ENCODE results near the gene PSMC3IP. TPM values are rescaled to one million over a fixed set of nuclear protein-coding genes. Genes with fewer than 3 reads are reported as not detected.
"Not testable (repeated sequence)": the region's sequence is repeated elsewhere in the genome, so short reads cannot be mapped to it uniquely, and the experiment has no call there.

PSMC3IP gene
- total and polyA plus RNA-seq, 5 experiments from 2014 or later, result 0.69 to 4.6 (median 1.1) TPM

- no peak for ATAC-seq
- DNase-seq, result peak in 1 of 10 donors; percentile 48
- peak overlapping the region in 7 of 10 donors; percentile 34 to 99 (median 90) for H3K4me3 Mint-ChIP-seq
- peaks cover 0 to 30% (median 4%) of the 10 kb centered on the region in 3 donors for H3K36me3 Mint-ChIP-seq
- H3K27me3 Mint-ChIP-seq, result no peaks in the 10 kb centered on the region
- H3K4me1 Mint-ChIP-seq, result peaks cover 21 to 67% (median 57%) of the 10 kb centered on the region in 4 donors
- no peaks in the 10 kb centered on the region for H3K9me3 Mint-ChIP-seq
- POLR2A ChIA-PET, result interaction anchor here (0.5 to 5.0 kb wide), 6 partner anchors 11 to 379 kb away, joined by 3 to 41 read pairs (median 8); partner anchors contain the start of gene PSMC3IP
- peak overlapping the region in 6 of 10 donors; percentile 85 to 99 (median 90) for H3K27ac Mint-ChIP-seq
Observed at GRCh38 chr17:42565523-42566214, 11.9 kb downstream of the PSMC3IP start.

GRCh38 chr17:42564815-42565522 lies 12.6 kb downstream of the PSMC3IP start:
- no peaks in the 10 kb centered on the region for H3K9me3 Mint-ChIP-seq
- ATAC-seq (no peak), DNase-seq (no peak)
- POLR2A ChIA-PET, result interaction anchor here (0.5 to 5.0 kb wide), 4 partner anchors 13 to 378 kb away, joined by 3 to 41 read pairs (median 4); partner anchors contain the start of gene PSMC3IP
- H3K36me3 Mint-ChIP-seq, result peaks cover 0 to 23% (median 4%) of the 10 kb centered on the region in 3 donors
- H3K4me3 Mint-ChIP-seq, result peak overlapping the region in 6 of 10 donors; percentile 20 to 69 (median 38)
- peaks cover 21 to 65% (median 58%) of the 10 kb centered on the region in 4 donors for H3K4me1 Mint-ChIP-seq
- H3K27me3 Mint-ChIP-seq, result no peaks in the 10 kb centered on the region
- H3K27ac Mint-ChIP-seq, result peak overlapping the region in 6 of 10 donors; percentile 9 to 89 (median 54)

GRCh38 chr17:42563950-42564349 lies 13.6 kb downstream of the PSMC3IP start:
- POLR2A ChIA-PET, result interaction anchor here (1.0 to 5.0 kb wide), 2 partner anchors 10 to 14 kb away, joined by 5 to 41 read pairs; partner anchors contain the start of gene PSMC3IP
- H3K4me1 Mint-ChIP-seq, result peaks cover 23 to 56% (median 53%) of the 10 kb centered on the region in 4 donors
- DNase-seq (no peak), ATAC-seq (no peak)
- no peaks in the 10 kb centered on the region for H3K9me3 Mint-ChIP-seq
- H3K36me3 Mint-ChIP-seq, result peaks cover 0 to 14% (median 4%) of the 10 kb centered on the region in 3 donors
- peak overlapping the region in 6 of 10 donors; percentile 56 to 92 (median 86) for H3K27ac Mint-ChIP-seq
- H3K27me3 Mint-ChIP-seq, result no peaks in the 10 kb centered on the region
- H3K4me3 Mint-ChIP-seq, result peak overlapping the region; percentile 61 to 94 (median 90)

GRCh38 chr17:42563543-42563942 lies 14.0 kb downstream of the PSMC3IP start:
- DNase-seq, result no peak
- no peaks in the 10 kb centered on the region for H3K27me3 Mint-ChIP-seq
- H3K36me3 Mint-ChIP-seq, result peaks cover 0 to 10% (median 4%) of the 10 kb centered on the region in 3 donors
- H3K27ac Mint-ChIP-seq, result peak overlapping the region in 7 of 10 donors; percentile 56 to 92 (median 84)
- H3K9me3 Mint-ChIP-seq, result no peaks in the 10 kb centered on the region
- POLR2A ChIA-PET, result interaction anchor here (1.0 kb wide), 1 partner anchor 9 kb away, joined by 5 read pairs; no protein-coding TSS in a partner anchor
- H3K4me1 Mint-ChIP-seq, result peaks cover 21 to 52% (median 49%) of the 10 kb centered on the region in 4 donors
- peak overlapping the region; percentile 61 to 94 (median 90) for H3K4me3 Mint-ChIP-seq
- no peak for ATAC-seq

- DNase-seq (no peak), ATAC-seq (no peak)
- Mint-ChIP-seq H3K9me3 (no peaks in the 10 kb centered on the region), H3K27me3 (no peaks in the 10 kb centered on the region), H3K4me1 (peaks cover 21 to 49% (median 47%) of the 10 kb centered on the region in 4 donors), H3K4me3 (peak overlapping the region; percentile 86 to 94 (median 90)), H3K36me3 (peaks cover 0 to 9% (median 4%) of the 10 kb centered on the region in 3 donors), H3K27ac (peak overlapping the region in 8 of 10 donors; percentile 35 to 93 (median 88))
- POLR2A ChIA-PET, result interaction anchor here (1.0 to 1.8 kb wide), 2 partner anchors 9 to 16 kb away, joined by 4 to 5 read pairs; no protein-coding TSS in a partner anchor
Observed at GRCh38 chr17:42563143-42563509, 14.4 kb downstream of the PSMC3IP start.

- peak overlapping the region; percentile 90 to 96 (median 93) for H3K27ac Mint-ChIP-seq
- POLR2A ChIA-PET, result interaction anchor here (0.7 to 1.8 kb wide), 3 partner anchors 8 to 35 kb away, joined by 4 to 8 read pairs (median 5); no protein-coding TSS in a partner anchor
- H3K4me1 Mint-ChIP-seq, result peaks cover 18 to 45% (median 42%) of the 10 kb centered on the region in 4 donors
- peak overlapping the region; percentile 86 to 94 (median 90) for H3K4me3 Mint-ChIP-seq
- ATAC-seq (peak in 1 of 2 donors; percentile 2), DNase-seq (no peak)
- H3K36me3 Mint-ChIP-seq, result peaks cover 0 to 6% (median 4%) of the 10 kb centered on the region in 3 donors
- no peaks in the 10 kb centered on the region for H3K9me3 Mint-ChIP-seq
- no peaks in the 10 kb centered on the region for H3K27me3 Mint-ChIP-seq
Observed at GRCh38 chr17:42562388-42563142, 15.0 kb downstream of the PSMC3IP start.

- Mint-ChIP-seq H3K4me3 (peak within 1 kb of the TSS; percentile 86 to 94 (median 90)), H3K27me3 (no peaks in the 10 kb centered on the region), H3K36me3 (peaks cover 0 to 4% (median 4%) of the 10 kb centered on the region in 3 donors), H3K27ac (peak within 1 kb of the TSS; percentile 90 to 96 (median 93)), H3K9me3 (no peaks in the 10 kb centered on the region), H3K4me1 (peaks cover 17 to 43% (median 40%) of the 10 kb centered on the region in 4 donors)
- ATAC-seq, result peak; percentile 64 to 66
- POLR2A ChIA-PET, result interaction anchor here (0.7 to 1.8 kb wide), 2 partner anchors 15 to 35 kb away, joined by 4 to 8 read pairs; no protein-coding TSS in a partner anchor
- DNase-seq, result peak; percentile 78 to 98 (median 88)
Observed at GRCh38 chr17:42561897-42562387, 15.6 kb downstream of the PSMC3IP start, which contains the start of gene COASY. Gene COASY, plus strand, starts transcription at chr17:42562148. Its CDS starts 475 bp downstream, at chr17:42562623.

- Mint-ChIP-seq H3K36me3 (peaks cover 0 to 4% (median 4%) of the 10 kb centered on the region in 3 donors), H3K27ac (peak overlapping the region in 3 of 10 donors; percentile 17 to 69 (median 68)), H3K27me3 (no peaks in the 10 kb centered on the region), H3K4me3 (peak overlapping the region in 7 of 10 donors; percentile 34 to 73 (median 69)), H3K9me3 (no peaks in the 10 kb centered on the region), H3K4me1 (peaks cover 16 to 45% (median 38%) of the 10 kb centered on the region in 4 donors)
- ATAC-seq (no peak), DNase-seq (no peak)
- POLR2A ChIA-PET, result interaction anchor here (0.6 kb wide), 1 partner anchor 9 kb away, joined by 3 read pairs; no protein-coding TSS in a partner anchor
Observed at GRCh38 chr17:42560246-42560645, 17.3 kb downstream of the PSMC3IP start.

GRCh38 chr17:42559075-42559474 lies 18.5 kb downstream of the PSMC3IP start:
- H3K27ac Mint-ChIP-seq, result no peak overlapping the region
- no peaks in the 10 kb centered on the region for H3K27me3 Mint-ChIP-seq
- H3K4me1 Mint-ChIP-seq, result peaks cover 16 to 45% (median 44%) of the 10 kb centered on the region in 4 donors
- H3K9me3 Mint-ChIP-seq, result no peaks in the 10 kb centered on the region
- ATAC-seq, result no peak
- no peak overlapping the region for H3K4me3 Mint-ChIP-seq
- peaks cover 0 to 2% (median 2%) of the 10 kb centered on the region in 3 donors for H3K36me3 Mint-ChIP-seq
- POLR2A ChIA-PET, result interaction anchor here (1.9 kb wide), 1 partner anchor 18 kb away, joined by 7 read pairs; the partner anchor contains the start of gene PSMC3IP
- DNase-seq, result no peak

- H3K9me3 Mint-ChIP-seq, ATAC-seq, H3K27me3 Mint-ChIP-seq, DNase-seq, H3K36me3 Mint-ChIP-seq: not testable (repeated sequence)
- H3K27ac Mint-ChIP-seq, result peak overlapping the region in 2 of 10 donors; percentile 55 to 83
- H3K4me3 Mint-ChIP-seq, result peak overlapping the region in 3 of 10 donors; percentile 89 to 95 (median 93)
- H3K4me1 Mint-ChIP-seq, result peaks cover 10 to 45% (median 34%) of the 10 kb centered on the region in 4 donors
- POLR2A ChIA-PET, result interaction anchor here (2.6 kb wide), 1 partner anchor 53 kb away, joined by 7 read pairs; the partner anchor contains the start of genes RETREG3 and TUBG1
Observed at GRCh38 chr17:42555961-42556617, 21.4 kb downstream of the PSMC3IP start.

Measured in naive thymus-derived CD8-positive, alpha-beta T cell (primary cell).